NAMALWA (cell line): ENCODE measurements around the gene ADAD2.

Experiments
- DNase-seq: peaks from one replicate; pipeline ENCODE4 v3.0.0-alpha.2; 2015; ENCODE audit warnings: low spot score

Gene ADAD2

DNA sequence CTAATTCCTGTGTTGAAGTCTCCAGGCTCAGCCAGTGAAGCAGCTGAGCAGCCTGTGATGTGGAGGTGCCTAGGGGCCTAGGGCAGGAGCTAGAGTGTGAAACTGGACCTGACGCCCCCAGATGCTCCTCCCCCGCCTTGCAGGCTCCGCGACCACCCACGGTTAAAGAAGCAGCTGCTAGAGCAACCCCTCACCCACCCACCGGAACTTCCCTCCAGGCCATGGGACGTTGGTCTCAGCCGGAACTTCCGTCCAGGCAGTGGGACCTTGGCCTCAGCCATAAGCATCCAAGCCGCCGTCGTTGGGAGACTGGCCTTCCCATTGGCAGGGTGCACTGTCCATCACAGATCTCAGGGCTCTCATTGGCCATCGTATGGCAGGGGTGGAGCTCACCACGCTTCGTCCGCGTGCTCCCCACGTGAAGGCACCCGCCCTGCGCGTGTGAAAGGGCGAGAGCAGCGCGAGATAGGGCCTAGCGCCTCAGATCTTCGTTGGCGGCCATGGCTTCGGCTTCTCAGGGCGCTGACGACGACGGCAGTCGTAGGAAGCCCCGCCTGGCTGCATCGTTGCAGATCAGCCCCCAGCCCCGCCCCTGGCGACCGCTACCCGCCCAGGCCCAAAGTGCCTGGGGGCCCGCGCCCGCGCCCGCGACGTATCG, at the start of gene ADAD2:
ADAD2 (plus strand) TSS at position 427 of the 658 bp plus-strand sequence; CDS start at position 501, 74 bp downstream.
- DNase-seq, result no peak

DNA sequence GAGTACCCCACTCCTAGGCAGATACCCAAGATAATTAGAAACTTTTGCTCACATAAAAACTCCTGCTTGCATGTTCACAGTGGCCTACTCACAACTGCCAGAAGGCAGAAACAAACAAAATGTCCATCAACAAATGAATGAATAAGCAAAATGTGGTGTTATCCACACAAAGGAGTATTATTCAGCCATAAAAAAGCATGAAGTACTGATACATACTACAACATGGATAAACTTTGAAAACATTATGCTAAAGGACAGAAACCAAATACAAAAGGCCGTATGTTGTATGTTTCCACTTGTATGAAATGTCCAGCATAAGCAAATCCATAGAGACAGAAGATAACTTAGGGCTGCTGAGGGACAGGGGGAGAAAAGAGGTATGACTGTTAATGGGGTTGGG, 47.9 kb upstream of the ADAD2 start:
- no peak for DNase-seq

- DNase-seq, result no peak
These were observed 47.2 kb upstream of the ADAD2 start for GRCh38 chr16:84143784-84144199.

DNA sequence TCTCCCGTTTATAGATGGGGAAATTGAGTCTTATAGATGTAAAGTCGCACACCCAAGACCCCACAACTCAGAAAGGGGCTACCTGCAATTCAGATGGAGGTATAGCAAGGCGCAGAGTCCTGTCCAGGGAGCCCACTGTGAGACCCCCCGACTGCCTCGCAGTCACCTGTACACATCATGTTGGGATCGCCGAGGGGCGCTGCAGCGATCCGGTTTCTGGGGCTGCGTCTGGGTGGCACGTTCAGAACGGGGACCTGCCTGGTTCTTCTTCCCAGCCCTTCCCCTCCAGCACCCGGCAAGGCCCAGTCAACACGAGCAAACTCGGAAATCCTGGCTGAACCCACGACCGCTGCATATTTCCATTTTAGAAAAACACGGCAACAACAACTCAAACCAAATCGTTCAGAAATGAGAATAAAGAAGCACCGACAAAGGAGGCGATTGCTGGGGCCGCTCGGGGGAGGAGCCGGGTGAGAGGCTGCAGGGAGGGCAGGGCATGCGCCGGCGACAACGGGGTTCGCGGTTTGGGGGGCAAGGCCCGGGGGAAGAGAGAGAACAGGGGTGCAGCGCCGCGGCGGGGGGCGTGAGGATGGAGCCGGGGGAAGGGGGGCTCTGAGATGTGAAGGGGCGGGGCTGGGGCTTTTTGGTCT, 46.6 kb upstream of the ADAD2 start:
- peak; percentile 68 for DNase-seq

DNA sequence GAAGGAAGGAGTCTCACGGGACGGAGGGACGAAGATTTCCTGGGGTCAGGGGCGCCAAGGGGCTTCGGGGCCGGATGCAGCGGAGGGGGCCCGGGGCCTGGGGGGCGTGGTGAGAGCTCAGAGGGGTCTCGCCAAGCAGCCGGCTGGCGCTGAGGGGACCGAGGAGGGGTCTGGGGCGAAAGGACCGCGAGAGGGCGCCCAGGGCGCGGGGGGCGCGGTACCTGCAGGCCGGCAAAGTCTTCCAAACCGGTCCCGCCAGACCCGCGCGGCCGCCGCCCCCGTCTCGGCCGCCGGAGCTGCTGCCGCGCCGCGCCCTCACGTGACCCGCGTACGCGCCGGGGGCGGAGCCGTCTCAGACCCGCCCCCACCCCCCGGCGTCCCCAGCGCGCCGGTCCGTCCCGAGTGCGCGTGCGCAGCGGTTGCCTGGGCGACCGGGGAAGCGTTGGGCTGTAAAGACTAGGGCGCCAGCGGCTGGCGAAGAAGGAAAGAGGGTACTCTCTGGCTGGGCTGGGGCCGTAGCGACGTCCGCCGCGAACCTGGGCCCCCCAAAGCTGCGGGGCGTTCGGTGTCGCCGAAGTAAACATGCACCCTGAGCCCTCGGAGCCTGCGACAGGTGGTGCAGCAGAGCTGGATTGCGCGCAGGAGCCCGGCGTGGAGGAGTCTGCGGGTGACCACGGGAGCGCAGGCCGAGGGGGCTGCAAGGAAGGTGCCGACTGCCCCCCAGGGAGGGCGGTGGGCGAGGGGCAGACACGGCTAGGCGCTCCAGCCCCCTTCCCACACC, 45.9 kb upstream of the ADAD2 start, which contains the start of the genes DNAAF1 and HSDL1:
DNAAF1 (plus strand) TSS at position 450 of the 781 bp plus-strand sequence; CDS start at position 583, 133 bp downstream.
HSDL1 (minus strand) TSS at position 319 of the 781 bp plus-strand sequence. CDS start 13,856 bp downstream, outside the sequence.
- DNase-seq, result peak; percentile 95

DNA sequence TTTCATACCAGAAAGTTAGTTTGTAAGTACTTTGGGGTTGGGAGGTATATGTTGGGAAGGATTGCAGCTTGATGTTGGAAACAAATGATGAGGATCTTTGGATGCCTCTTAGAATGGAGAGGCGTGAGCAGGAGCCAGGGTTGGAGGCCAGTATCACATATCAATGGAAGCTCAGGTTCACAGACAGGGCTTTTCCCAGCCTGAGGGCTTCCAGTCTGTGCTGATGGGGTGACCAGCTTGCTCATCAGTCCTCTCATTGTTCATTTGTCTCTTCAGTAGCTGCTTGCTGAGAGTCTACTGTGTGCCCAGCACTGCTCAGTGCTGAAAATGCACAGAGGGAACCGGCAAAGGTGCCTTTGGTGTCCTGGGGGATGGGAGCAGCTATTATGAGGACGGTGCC, 40.0 kb upstream of the ADAD2 start:
- DNase-seq, result no peak

DNA sequence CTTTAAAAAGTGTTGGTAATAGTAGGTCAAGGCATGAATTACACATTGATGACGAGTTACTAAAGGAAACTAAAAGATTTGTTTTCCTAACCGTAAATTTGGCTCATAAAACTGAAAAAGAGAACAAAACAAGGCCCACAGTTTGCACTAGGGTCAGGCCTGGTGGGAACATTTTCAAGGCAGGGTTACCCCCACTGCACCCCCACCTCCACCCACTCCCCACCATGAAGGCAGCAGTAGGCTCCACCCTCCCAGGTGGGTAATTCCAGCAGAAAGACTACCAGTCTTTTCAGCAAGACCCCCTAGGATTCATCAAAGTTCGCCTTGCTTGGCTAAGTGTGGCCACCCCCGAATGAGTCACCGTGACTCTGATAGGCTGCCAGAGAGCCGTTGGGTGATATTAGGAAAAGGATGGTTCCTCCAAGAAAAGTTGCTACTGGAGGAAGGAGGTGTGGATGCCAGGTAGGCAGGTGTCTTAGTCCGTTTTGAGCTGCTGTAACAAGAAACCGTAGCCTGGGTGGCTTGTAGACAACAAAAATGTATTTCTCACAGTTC, 37.2 kb upstream of the ADAD2 start:
- no peak for DNase-seq

GRCh38 chr16:84155226-84155625, 35.7 kb upstream of the ADAD2 start:
- DNase-seq, result no peak

DNA sequence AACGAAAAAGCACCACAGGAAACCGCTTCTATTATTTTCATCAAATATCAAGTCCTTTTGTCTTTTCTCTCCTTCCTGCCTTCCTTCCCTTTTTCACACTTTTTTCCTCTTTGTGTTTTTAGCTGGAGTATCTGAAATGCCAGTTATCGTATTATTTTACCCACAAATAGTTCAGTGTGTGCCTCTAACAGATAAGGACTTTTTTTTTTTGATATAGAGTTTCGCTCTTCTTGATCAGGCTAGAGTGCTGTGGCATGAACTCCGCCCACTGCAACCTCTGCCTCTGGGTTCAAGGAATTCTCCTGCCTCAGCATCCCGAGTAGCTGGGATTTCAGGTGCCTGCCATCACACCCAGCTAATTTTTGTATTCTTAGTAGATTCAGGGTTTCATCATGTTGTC, 35.2 kb upstream of the ADAD2 start:
- DNase-seq, result no peak

- no peak for DNase-seq
These were observed 34.6 kb upstream of the ADAD2 start for GRCh38 chr16:84156342-84156784.

GRCh38 chr16:84159007-84159406, 31.9 kb upstream of the ADAD2 start:
- DNase-seq, result no peak

DNA sequence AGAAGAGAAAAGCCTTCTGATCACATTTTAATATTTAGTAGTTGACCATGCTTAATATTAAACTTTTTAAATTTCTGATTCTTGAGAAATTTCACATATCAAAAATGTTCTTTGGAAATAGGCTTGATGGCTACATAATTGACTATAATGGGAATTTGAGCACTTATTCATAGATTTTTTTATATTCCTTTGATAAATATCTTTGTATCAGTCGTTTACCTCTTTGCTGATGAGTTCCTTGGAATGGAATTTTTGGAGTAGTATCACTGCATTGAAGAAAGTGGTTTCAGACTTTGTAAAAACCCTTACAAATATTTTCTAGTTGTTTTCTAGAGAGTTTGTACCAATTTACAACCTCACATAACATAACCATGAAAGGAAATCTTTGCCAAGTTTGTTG, 31.2 kb upstream of the ADAD2 start:
- no peak for DNase-seq

- DNase-seq, result no peak
These were observed 29.9 kb upstream of the ADAD2 start for GRCh38 chr16:84161037-84161436.

GRCh38 chr16:84161801-84162200, 29.2 kb upstream of the ADAD2 start:
- DNase-seq, result no peak

- no peak for DNase-seq
These were observed 25.2 kb upstream of the ADAD2 start for GRCh38 chr16:84165746-84166145.

GRCh38 chr16:84166796-84167695, 23.9 kb upstream of the ADAD2 start:
- DNase-seq, result no peak

GRCh38 chr16:84169765-84170310, 21.1 kb upstream of the ADAD2 start:
- no peak for DNase-seq

GRCh38 chr16:84174396-84174795, 16.6 kb upstream of the ADAD2 start:
- no peak for DNase-seq

DNA sequence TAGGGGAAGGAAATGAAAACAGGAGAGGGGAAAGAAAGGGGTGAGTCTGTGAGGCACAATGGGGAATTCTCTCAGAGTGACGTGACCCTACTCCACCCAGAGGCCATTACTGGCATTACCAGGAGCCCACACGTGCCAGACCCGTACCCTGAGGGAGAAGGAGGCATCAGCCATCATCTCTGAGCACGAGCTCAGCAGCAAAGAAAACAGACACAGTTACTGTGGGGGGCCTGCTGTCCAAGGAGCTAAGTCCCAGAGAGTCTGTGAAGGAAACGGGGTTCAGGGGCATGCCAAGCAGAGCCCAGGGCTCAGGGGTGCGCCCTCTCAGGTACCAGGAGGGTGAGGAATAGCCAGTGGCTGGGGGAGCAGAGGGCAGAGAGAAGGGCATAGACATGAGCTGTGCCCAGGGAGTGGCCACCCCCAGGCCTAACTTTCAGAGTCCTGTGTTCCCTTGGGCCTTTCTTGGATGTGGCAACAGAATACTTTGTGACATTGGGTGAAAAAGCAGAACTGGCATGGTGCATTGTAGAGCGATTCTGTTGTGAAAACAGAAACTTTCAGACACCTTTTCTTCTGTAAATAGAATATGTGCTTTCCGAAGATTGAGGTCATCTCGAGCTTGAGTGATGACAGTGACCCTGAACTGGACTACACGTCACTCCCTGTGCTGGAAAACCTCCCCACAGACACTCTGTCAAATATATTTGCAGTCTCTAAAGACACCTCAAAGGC, 15.4 kb upstream of the ADAD2 start:
- peak; percentile 69 for DNase-seq
